NCI-H2171 treated with DMSO at 0.1 percent for 48 hours (cell line): ENCODE measurements around the gene C1orf159.
A peak's percentile ranks its signal among the peaks of the same experiment; 100 is the strongest.
"Not testable (repeated sequence)": the region's sequence is repeated elsewhere in the genome, so short reads cannot be mapped to it uniquely, and the experiment has no call there.

Experiments
- DNase-seq: peaks from one replicate; lab custom pipeline; 2025; lab: John Stamatoyannopoulos, UW

The C1orf159 gene

GRCh38 chr1:1067284-1067859 lies 48.5 kb downstream of the C1orf159 start:
- no peak for DNase-seq

GRCh38 chr1:1066403-1067283 lies 49.2 kb downstream of the C1orf159 start:
- DNase-seq: no peak

GRCh38 chr1:1065940-1066304 lies 50.0 kb downstream of the C1orf159 start:
- DNase-seq: not testable (repeated sequence)

- no peak for DNase-seq
Observed at GRCh38 chr1:1065265-1065939, 50.5 kb downstream of the C1orf159 start.

GRCh38 chr1:1063945-1064831 lies 51.7 kb downstream of the C1orf159 start:
- DNase-seq: peak; percentile 28

- DNase-seq: no peak
Observed at GRCh38 chr1:1063261-1063944, 52.5 kb downstream of the C1orf159 start.

GRCh38 chr1:1062348-1063163 lies 53.3 kb downstream of the C1orf159 start:
- no peak for DNase-seq

GRCh38 chr1:1061682-1062345 lies 54.1 kb downstream of the C1orf159 start:
- no peak for DNase-seq

GRCh38 chr1:1060281-1061000 lies 55.4 kb downstream of the C1orf159 start:
- DNase-seq: no peak

GRCh38 chr1:1059494-1060280 lies 56.2 kb downstream of the C1orf159 start:
- DNase-seq: peak; percentile 68

GRCh38 chr1:1058921-1059493 lies 56.9 kb downstream of the C1orf159 start:
- peak; percentile 27 for DNase-seq

GRCh38 chr1:1058088-1058905 lies 57.6 kb downstream of the C1orf159 start:
- DNase-seq: no peak

GRCh38 chr1:1057769-1058087 lies 58.2 kb downstream of the C1orf159 start:
- DNase-seq: not testable (repeated sequence)

GRCh38 chr1:1055841-1056736 lies 59.8 kb downstream of the C1orf159 start:
- no peak for DNase-seq

GRCh38 chr1:1054971-1055370 lies 60.9 kb downstream of the C1orf159 start:
- DNase-seq: no peak

GRCh38 chr1:1054099-1054700 lies 61.7 kb downstream of the C1orf159 start:
- DNase-seq: no peak
